ENCODE results near the gene PEMT.
"Not testable (repeated sequence)": the region's sequence is repeated elsewhere in the genome, so short reads cannot be mapped to it uniquely, and the experiment has no call there.

PEMT gene

GRCh38 chr17:17487998-17488397 is 103.5 kb downstream of the PEMT start:
- no peak for DNase-seq (ENCODE audit: low spot score)

GRCh38 chr17:17486416-17486815 is 105.1 kb downstream of the PEMT start:
- not testable (repeated sequence) for DNase-seq (ENCODE audit: low spot score)

GRCh38 chr17:17485420-17485819 is 106.1 kb downstream of the PEMT start:
- DNase-seq (ENCODE audit: low spot score), result no peak

- no peak for DNase-seq (ENCODE audit: low spot score)
Measured at GRCh38 chr17:17484451-17484899, 107.0 kb downstream of the PEMT start.

GRCh38 chr17:17481860-17482259 is 109.6 kb downstream of the PEMT start:
- no peak for DNase-seq (ENCODE audit: low spot score)

- no peak for DNase-seq (ENCODE audit: low spot score)
Measured at GRCh38 chr17:17480593-17481148, 110.8 kb downstream of the PEMT start.

GRCh38 chr17:17479209-17479608 is 112.3 kb downstream of the PEMT start:
- DNase-seq (ENCODE audit: low spot score), result no peak

- peak; percentile 99 for DNase-seq (ENCODE audit: low spot score)
Measured at GRCh38 chr17:17476865-17477467, 114.5 kb downstream of the PEMT start, which contains the start of gene MED9. Gene MED9 (plus strand): TSS chr17:17477000. CDS start chr17:17477042, 42 bp downstream.

GRCh38 chr17:17474341-17474740 is 117.2 kb downstream of the PEMT start:
- no peak for DNase-seq (ENCODE audit: low spot score)

- no peak for DNase-seq (ENCODE audit: low spot score)
Measured at GRCh38 chr17:17472333-17472920, 119.1 kb downstream of the PEMT start.

- no peak for DNase-seq (ENCODE audit: low spot score)
Measured at GRCh38 chr17:17469996-17470395, 121.5 kb downstream of the PEMT start.

GRCh38 chr17:17469358-17469757 is 122.2 kb downstream of the PEMT start:
- DNase-seq (ENCODE audit: low spot score), result no peak

GRCh38 chr17:17468217-17469010 is 123.1 kb downstream of the PEMT start:
- no peak for DNase-seq (ENCODE audit: low spot score)

GRCh38 chr17:17467720-17468119 is 123.8 kb downstream of the PEMT start:
- no peak for DNase-seq (ENCODE audit: low spot score)

GRCh38 chr17:17467016-17467415 is 124.5 kb downstream of the PEMT start:
- DNase-seq (ENCODE audit: low spot score), result no peak

GRCh38 chr17:17466511-17466910 is 125.0 kb downstream of the PEMT start:
- no peak for DNase-seq (ENCODE audit: low spot score)

GRCh38 chr17:17465878-17466277 is 125.6 kb downstream of the PEMT start:
- not testable (repeated sequence) for DNase-seq (ENCODE audit: low spot score)

- no peak for DNase-seq (ENCODE audit: low spot score)
Measured at GRCh38 chr17:17463821-17464220, 127.7 kb downstream of the PEMT start.

- no peak for DNase-seq (ENCODE audit: low spot score)
Measured at GRCh38 chr17:17462048-17462824, 129.3 kb downstream of the PEMT start.

GRCh38 chr17:17460038-17460437 is 131.5 kb downstream of the PEMT start:
- DNase-seq (ENCODE audit: low spot score), result no peak

- no peak for DNase-seq (ENCODE audit: low spot score)
Measured at GRCh38 chr17:17457680-17458079, 133.8 kb downstream of the PEMT start.

GRCh38 chr17:17456251-17456650 is 135.3 kb downstream of the PEMT start:
- DNase-seq (ENCODE audit: low spot score), result no peak
